ENCODE measurements around the gene MED15.

The MED15 gene

DNA sequence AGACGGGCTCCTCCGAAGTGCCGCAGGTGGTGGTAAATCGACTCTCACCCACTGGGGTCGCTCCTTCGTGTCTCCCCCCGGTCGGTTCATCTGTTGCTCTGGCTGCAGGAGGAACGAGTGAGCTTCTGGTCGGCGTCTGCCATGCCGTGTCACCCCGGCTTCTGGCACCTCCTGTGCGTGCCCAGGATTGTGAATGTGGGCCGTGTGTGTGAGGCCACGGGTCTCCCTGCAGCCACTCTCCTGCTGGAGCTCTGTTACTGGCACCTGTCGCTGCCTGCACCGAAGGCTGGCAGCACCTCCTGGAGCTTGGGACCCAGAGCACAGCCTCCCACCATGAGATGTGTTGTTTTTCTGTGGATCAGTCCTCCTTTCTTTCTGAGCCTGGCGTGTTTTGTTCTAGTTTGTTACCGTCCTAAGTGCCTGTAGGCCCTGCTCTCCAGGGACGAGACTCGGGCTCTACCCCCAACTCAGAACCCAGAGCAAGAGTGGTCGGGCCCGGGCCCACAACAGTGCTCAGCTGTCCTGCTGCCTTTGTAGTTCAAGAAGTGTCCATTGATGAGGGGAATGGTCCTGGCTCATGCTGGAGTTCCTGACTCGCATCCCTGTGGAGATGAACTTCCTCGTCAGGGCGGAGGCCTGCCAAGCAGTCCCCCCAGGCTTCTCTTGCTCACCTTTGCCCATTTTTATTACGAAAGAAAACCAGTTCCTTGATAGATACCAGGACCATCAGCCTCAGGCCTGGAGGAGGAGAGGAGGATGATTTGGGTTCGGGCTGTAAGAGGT lies 66.6 kb downstream of the MED15 start:
- no peak for DNase-seq

DNA sequence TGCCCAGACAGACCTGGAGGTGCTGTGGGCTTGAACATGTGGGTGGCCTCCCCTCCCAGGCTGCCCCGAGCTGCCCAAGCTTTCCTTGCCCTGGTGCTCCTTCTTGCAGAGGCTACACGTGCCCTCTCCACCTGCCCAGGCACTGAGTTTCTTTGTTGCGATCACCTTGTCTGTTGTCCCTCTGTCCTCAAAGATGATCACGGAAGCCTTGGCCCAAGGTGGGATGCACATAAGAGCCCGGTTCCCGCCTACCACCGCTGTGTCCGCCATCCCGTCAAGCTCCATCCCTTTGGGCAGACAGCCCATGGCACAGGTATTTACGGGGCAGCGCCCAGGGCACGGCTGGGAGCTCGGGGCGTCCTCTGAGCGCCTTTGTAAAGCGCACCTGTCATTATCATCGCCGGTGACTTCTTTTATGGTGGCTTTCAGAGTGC lies 67.5 kb downstream of the MED15 start:
- DNase-seq, result no peak

DNA sequence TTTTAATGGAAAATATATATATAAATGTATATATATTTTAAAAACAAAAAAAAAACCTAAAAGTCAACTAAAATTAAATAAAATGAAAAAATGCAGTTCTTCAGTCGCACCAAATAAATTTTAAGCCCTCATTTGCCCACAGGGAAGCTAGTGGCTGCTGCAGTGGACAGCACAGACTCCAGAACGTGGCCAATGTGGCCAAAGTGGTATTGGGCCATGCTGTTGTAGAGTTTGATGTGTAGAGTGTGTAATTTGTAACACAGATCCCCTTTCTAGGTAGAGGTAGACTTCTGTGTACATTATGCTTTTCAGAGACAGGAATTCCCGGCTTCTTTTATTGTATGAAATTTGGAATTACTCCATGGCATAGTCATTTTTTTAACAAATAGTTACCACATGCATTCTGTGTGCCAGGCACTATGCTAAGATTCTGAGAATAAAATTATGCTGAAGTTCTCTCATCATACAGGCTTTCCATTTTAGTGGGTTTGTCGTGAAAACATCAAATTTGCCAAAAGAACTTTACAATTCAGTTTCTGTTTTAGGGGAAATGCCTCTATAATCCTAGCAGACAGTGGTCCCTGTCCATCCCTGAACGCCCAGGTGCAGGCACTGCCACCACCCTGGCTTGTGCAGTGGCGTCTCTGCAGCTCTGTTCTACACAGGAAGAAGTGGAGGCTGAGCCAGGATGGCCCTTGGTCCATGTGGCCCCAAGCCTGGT lies 68.5 kb downstream of the MED15 start:
- no peak for DNase-seq

DNA sequence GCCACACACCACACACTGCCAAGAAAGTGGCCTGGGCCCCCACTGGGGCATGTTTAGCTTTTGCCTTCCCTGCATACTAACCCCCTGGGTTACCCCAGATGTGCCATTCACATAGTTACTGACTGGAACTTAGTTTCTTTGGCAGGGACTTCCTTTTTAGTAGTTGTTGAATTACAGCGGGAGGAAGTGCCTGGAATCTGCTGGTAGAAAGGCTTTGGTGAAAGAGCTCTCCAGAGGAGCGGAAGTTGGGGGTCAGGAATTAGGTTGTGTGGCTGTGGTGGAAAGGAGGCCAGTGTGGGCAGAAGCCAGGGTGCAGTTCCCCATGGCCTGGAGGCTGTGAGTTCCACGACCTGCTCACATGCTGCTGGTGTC lies 69.0 kb downstream of the MED15 start:
- DNase-seq, result no peak

DNA sequence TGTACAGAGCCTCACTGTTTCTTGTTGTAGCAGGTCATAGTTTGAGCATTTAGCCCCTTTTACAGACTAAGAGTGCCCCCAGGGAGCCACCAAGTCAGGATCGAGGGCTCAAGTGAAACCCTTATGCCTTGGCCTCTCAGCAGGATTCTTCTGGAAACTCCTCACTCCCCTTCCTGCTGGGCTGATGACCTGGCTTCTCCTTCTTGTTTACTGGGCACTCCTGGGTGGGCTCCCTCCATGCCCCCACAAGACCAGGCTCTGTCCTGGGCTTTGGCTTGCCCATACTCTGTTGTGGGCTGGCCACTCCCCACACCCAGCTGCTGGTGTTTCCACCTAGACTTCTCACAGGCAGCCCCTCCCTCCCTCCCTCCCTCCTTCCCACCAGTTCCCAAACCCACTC lies 69.6 kb downstream of the MED15 start:
- DNase-seq, result no peak

DNA sequence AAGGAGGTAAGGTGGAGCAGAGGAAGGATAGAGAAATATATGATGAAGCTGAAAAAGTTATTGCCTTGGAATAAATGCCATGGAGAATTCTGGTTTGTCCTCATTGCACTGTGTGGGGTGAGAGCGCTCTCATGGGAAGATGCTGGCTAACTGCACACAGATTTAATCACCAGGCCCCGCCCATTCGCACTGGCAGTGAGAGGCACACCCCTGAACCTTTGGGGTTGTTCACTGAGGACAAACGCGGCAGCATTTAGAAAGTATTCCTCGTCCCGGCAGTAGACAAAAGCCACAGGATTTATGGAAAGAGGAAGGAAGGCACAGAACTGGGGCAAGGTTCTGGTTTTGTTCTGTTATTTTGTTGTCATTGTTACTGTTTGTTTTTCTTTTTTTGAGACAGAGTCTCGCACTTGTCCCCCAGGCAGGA lies 70.2 kb downstream of the MED15 start:
- DNase-seq, result no peak

DNA sequence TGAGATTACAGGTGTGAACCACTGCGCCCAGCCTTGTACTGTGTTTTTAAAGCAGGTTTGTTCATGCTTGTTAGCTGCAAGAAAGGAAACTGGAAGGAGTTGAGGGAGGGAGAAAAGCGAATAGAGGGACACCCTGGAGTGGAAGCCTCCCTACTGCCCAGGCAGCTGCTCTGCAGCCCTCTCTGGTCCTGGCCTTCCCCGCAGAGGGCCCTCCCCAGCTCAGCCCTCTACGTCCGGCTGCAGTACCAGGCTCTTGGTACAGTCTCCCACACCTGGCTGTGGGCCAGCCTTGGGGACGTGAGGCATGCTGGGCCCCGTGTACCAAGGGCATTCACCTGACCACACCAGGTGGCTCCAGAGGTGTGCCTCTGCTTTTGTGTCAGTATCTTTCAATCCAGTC lies 70.8 kb downstream of the MED15 start:
- no peak for DNase-seq

DNA sequence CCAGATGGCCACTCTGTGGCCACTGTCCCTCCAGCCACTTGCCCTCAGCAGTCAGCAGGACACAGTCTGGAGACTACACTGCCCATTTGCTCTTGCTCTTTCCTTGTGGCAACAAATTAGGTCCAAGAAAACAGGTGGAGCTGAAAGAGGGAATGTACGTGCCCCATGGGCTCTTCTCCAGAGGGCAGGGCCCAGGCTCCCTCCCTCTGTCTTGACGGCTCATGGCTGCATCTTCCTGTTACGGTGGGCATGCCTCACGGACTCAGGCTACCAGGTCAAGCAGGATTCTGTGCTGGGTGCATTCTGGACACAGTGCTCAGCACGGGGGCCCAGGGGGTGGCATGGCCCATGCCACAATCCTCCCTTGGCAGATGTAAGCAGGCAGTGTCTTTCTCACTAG lies 71.3 kb downstream of the MED15 start:
- DNase-seq, result no peak

DNA sequence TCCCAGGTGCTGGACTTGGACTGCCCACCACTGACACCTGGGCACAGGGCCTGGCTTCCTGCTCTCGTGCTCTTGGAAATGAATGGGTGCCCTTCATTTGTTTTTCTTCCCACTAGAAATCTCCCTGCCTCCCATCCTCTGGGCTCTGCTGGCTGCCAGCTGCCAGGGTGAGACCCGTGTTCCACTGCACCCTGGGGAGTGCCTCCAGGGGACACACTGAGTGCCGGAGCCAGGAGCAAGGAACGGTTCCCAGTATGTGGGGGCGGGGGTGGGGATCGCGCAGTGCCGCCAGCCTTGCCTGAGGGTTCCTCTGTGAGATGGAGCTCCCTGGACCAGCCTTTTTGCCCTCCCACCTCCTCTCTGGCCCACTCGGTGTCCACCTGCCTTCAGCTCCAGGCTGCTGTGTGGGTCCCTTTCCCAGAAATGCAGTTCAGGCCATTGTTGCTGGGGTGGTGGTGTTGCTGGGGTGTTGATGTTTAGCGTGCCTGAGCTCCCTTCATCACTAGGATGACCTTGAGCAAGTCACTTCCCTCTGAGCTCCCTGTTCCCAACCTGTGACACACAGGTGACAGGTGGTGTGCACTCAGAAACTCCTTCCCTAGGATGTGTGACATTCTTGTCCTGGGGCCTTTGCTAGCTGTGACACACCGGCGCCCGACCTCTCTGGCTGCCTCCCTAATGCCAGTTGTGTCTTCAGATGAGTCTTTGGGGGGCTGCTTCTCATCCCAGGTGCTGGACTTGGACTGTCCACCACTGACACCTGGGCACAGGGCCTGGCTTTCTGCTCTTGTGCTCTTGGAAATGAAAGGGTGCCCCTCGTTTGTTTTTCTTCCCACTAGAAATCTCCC lies 72.1 kb downstream of the MED15 start:
- no peak for DNase-seq

DNA sequence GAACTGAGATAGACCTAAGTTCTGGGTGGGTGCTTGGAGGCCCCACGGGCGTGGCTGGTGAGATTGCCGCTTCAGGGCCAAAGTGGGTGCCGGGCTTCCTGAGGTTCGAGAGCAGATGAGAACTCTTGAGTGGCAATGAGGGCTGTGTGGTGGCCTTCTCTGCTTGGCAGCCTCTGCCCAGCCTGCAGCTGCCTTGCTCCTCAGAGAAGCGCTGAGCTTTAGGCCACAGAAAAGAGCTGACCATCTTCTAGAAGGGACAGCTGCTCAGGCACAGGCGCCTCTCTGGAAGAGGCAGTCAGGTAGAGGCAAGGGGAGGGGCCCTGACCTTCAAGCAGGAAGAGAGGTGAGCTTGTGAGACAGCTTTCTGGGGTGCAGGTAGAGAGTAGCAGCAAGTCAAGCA lies 72.8 kb downstream of the MED15 start:
- DNase-seq, result no peak

DNA sequence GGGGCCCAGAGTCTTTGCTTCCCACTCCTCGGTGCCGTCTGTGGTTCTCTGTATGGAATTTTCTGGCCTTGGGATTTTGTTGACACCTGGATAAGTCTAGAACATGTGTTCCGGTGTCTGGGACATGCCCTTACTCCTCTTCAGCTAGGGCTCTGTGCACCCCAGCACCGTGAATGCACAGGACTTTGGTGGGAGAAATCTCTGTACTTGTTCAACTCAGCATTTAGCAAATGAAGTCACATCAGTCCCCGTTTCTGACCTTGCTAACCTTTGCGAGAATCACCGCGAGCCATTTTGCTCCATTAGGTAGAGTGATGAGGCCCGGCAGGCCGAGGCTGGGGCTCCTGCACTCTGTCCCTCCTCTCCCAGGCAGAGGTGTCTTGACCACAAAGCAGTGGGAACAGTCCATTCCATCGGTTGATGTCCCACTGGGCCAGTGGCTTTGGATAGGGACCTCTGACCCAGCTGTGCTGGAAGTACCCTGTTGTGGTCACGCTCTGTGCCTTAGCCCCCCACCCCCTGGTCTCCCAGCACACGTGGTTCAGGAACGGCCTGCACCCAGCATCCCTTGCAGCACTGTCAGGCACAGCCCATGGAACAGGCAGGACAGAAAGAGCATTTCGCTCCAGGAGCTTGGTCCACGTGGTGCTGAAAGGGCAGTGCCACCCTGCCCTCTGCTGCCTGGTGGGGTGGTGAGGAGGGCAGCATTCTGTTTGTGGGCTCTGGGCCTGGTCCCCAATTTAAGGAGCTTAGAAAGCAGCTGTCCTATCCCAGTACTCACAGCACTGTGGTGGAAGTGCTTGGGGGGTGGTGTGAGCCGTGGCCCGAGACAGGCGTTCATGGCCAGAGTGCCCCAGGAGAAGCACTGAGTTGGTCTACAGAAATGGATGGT lies 73.4 kb downstream of the MED15 start:
- DNase-seq, result no peak

DNA sequence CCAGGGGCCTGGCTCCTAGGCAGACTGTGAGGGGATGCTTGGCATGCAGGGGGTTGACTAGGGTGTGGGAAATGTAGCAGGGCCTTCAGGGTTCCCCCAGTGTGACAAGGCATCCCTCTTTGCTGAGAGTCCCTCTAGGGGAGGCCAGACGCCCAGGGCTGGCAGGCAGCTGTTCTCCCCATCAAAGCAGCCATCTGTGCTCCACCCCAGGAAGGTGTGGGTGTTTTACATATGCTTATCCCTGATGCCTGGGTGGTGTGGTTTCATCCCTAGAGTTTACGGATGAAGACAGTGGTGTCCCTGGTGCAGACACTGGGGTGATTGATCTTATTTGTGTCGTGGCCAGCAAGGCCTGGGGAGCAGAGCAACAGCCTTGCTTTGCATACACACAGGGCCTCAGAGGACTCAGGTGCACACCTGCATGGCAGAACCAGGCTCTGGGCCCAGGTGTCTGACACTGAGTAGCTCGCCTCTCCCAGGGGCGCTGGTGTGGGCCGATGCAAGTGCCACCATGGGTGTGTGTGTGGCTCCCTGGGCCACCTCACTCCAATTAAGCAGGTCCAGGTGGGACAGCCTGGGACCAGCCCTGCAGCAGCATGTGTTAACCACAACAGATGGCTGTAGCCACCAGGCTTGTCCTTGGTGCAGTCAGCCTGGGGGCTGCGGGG lies 74.2 kb downstream of the MED15 start:
- DNase-seq, result no peak

DNA sequence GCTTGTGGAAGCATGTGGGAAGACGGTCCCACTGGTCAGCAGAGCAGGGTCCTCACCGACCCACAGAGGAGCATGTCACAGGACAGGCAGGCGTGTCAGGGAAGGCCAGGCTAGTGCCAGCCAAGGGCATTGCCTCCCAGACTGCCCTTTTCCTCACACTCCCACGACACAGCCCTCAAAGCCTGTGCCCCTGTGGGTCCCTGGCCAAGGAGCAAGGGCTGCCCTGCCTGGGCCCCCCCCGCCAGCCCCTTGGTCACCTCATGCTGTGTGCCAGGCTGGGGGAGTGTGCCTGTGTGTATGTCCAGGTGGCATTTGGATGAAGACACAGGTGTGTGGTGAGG lies 74.7 kb downstream of the MED15 start:
- DNase-seq, result no peak

DNA sequence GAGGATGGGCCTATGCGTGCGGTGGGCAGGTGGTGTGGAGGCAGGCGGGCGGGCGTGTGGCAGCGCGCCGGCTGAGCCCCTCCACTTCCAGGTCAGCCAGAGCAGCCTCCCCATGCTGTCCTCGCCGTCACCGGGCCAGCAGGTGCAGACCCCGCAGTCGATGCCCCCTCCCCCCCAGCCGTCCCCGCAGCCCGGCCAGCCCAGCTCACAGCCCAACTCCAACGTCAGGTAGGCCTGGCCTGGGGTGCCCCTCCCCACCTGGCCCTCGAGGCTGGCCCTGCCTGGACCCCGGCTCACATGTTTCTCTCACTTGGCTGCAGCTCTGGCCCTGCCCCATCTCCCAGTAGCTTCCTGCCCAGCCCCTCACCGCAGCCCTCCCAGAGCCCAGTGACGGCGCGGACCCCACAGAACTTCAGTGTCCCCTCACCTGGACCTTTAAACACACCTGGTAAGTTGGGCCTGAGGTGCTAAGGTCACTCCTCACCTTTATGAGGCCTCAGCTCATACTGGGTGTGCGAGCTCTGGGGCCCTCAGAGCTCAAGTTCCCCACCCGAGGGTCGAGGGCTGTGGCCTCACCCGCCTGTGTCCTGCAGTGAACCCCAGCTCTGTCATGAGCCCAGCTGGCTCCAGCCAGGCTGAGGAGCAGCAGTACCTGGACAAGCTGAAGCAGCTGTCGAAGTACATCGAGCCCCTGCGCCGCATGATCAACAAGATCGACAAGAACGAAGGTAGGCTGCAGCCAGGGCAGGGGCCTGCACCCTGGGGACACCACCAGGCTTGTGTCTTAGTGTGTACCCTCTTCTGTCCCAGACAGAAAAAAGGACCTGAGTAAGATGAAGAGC lies 75.3 kb downstream of the MED15 start:
- no peak for DNase-seq

DNA sequence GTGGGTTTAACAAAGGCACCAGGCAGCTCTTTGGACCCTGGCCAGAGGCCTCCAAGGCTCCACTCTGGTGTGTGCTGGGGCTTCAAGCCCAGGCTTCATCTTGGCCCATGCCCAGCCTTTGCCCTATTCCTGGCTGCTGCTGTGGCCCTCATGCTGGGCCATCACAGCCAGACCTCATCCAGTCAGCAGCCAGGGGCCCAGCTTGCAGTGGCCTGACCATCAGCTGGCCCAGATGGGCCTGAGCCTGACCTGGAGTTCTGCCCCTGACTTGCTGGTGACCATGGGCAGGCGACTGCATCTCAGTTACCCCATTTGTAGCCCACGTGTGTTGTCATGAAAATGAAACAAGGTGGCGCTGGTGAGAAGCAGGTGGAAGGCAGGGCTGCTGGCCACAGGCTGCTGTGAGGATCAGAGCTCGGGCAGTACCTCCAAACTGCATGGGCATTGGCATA lies 76.1 kb downstream of the MED15 start:
- DNase-seq, result no peak

DNA sequence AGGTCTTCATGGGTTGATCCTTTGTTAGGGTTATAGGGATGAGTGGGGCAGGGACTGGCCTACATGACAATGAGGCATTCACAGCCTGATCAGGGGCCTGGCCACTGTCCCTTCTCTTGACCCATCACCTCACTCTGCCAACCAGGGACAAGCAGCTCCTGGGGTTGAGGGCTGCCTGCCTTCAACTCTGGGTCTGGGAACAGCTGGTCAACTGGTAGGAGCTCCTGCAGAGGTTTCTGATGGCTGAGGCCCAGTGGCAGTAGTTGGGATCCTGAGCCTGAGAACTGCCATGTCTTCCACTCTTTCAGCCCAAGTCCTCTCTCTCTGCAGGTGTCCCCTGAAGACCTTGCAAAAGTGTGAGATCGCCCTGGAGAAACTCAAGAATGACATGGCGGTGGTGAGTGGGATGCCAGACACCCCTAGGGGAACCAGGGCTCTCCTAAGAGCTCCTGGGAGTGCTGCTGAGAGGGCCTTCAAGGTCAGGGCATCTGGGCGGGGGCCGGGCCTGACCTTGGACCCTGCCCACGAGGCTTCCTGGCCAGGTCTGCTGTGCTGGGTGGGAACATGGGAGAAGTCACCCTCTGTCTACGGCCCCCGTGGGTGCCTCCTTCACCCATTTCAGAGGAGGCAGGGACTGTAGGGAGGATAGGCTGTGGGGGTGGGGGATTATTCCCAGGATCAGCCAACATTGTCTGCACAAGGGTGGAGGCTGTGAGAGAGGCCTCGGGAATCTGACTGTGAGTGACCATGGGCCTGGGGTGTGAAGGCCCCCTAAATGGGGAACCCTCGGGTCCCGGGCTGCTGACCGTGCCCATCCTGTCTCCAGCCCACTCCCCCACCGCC lies 76.8 kb downstream of the MED15 start:
- no peak for DNase-seq

DNA sequence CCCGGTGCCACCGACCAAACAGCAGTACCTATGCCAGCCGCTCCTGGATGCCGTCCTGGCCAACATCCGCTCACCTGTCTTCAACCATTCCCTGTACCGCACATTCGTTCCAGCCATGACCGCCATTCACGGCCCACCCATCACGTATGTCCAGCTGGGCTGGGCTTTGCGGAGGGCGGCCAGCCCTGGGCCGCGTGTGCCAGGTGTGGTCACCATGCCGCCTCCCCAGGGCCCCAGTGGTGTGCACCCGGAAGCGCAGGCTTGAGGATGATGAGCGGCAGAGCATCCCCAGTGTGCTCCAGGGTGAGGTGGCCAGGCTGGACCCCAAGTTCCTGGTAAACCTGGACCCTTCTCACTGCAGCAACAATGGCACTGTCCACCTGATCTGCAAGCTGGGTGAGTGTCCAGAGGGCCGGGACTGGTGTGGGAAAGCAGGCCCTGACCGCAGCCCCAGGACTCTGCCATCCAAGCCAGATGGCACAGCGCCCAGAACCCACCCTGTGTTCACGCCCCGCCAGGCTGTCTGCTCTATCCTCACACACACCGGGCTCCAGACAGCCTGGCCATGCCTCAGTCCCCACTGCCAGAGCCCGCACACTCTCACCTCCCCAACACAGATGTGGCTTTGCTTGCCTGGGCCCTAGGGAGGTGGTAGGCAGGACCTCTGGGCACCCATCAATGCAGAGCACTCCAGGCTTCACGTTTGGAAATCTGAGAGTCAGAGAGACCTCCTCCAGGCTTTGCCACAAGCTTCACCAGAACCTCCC lies 77.6 kb downstream of the MED15 start:
- no peak for DNase-seq

DNA sequence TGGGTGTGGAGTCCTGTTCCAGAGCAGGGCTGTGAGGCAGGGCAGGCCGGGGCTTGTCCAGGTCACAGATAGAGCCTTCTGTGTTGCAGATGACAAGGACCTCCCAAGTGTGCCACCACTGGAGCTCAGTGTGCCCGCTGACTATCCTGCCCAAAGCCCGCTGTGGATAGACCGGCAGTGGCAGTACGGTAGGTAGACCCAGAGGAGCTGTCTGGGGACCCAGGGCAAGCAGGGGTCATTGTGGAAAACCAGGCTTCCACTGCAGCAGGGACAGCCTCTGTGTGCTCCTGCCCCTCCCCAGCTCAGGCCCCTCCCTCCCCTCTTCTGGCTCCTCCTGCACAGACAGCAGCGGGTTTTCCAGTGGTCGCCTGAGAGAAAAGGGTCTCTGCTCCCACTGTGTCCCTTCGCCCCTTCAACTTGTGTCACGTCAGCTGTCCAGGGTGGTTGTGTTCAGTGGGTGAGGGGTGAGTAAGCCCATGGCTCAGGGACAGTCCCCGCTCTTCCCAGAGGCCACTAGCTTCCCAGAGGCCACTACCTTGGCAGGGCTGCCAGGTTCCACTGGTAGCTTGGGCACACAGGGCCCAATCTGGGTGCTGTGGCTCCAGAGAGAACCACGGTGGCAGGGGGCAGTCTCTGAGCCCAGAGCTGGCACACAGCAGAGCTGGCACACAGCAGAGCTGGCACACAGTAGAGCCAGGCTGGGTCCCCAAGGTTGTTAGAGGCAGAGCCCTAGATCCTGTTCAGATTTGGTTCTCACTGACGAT lies 78.4 kb downstream of the MED15 start:
- no peak for DNase-seq

DNA sequence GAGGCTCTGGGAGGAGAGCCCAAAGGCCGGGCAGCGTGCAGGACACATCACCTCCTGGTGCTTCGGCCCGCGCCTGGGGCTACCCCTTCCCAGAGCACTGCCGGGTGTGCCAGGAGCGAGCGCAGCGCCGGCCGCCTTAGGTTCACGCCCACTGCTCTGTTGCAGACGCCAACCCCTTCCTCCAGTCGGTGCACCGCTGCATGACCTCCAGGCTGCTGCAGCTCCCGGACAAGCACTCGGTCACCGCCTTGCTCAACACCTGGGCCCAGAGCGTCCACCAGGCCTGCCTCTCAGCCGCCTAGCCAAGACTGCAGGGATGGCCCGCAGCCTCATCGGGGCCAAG lies 79.0 kb downstream of the MED15 start:
- DNase-seq, result no peak
